Stomach (tissue), 9 donors: Measurements from ENCODE around the gene ADD2. TPM values are rescaled to one million over a fixed set of nuclear protein-coding genes. Genes with fewer than 3 reads are reported as not detected.

Source experiments
- DNase-seq, 2 donors: peaks; one replicate each; pipeline versions ENCODE4 v3.0.0 to v3.0.0-alpha.2; 2013 to 2019
- H3K27ac ChIP-seq, 5 donors: fragments of 200-600 bp in 4 of 5; sonication (generic) in 4 of 5; one replicate each; pipeline ENCODE4 v1.5.1; 2013 to 2019; ENCODE audit warnings: mild to moderate bottlenecking in 1 of 5, moderate library complexity in 1 of 5
- H3K27me3 ChIP-seq, 3 donors: fragments of 200-600 bp; sonication (generic); one replicate each; pipeline ENCODE4 v1.5.1; 2017 to 2019; ENCODE audit warnings: mixed run types in 1 of 3
- H3K36me3 ChIP-seq, 4 donors: fragments of 200-600 bp; sonication (generic); 1 replicate in 3 of 4; 2 replicates in 1 of 4; pipeline ENCODE4 v1.5.1; 2016 to 2019
- H3K4me1 ChIP-seq, 4 donors: fragments of 200-600 bp; sonication (generic); one replicate each; pipeline ENCODE4 v1.5.1; 2016 to 2019
- H3K4me3 ChIP-seq, 4 donors: fragments of 200-600 bp; sonication (generic) in 3 of 4; one replicate each; pipeline ENCODE4 v1.5.1; 2016 to 2019; ENCODE audit warnings: mild to moderate bottlenecking in 1 of 4
- H3K9me3 ChIP-seq, 4 donors: fragments of 200-600 bp; sonication (generic); one replicate each; pipeline ENCODE4 v1.5.1; 2016 to 2019
- CTCF ChIP-seq, 7 experiments: fragments of 450-650 bp in 4 of 7; fragments of 200-600 bp in 3 of 7; sonication (generic) in 3 of 7; IDR thresholded peaks; one replicate each; pipeline ENCODE4 v1.5.1; 2016 to 2019; ENCODE audit warnings: antibody characterized with exemption in 7 of 7, control low read depth in 2 of 7, mild to moderate bottlenecking in 1 of 7
- EP300 ChIP-seq: sonication (generic); formaldehyde crosslinking; IDR thresholded peaks from one replicate; pipeline ENCODE4 v1.6.1; 2017; ENCODE audit warnings: antibody characterized with exemption
- POLR2A ChIP-seq, 4 donors: fragments of 450-650 bp; IDR thresholded peaks; one replicate each; pipeline ENCODE4 v1.6.1; 2016; ENCODE audit warnings: antibody characterized with exemption in 4 of 4, control low read depth in 2 of 4, mild to moderate bottlenecking in 1 of 4, moderate library complexity in 1 of 4
- POLR2AphosphoS5 ChIP-seq, 3 donors: sonication (generic); formaldehyde crosslinking; IDR thresholded peaks; one replicate each; pipeline ENCODE4 v1.6.1; 2016; ENCODE audit warnings: antibody characterized with exemption in 3 of 3
- WGBS, 5 donors: extraction: QIAGEN DNeasy Blood & Tissue Kit in 3 of 5; methylation state at CpG; one replicate each; pipeline versions ENCODE4 v1.1.5 to v1.1.7; 2013 to 2018; 5-methylcytosine and 5-hydroxymethylcytosine counted together
- intact Hi-C: fragments of 100-400 bp; cut with DNase I; formaldehyde crosslinking; loops from one replicate; pipeline ENCODE4 v1.15.1; 2023; ENCODE audit warnings: low total_unique reads
- polyA plus RNA-seq, 3 donors: library from polyadenylated mRNA; stranded (reverse); fragments of 200-250 nt; gene quantifications; one replicate each; pipeline ENCODE4 v1.2.3, GENCODE V29; 2013
- total RNA-seq, 5 donors: library from RNA; depleted of rRNA; stranded (reverse); fragments of >200 nt; gene quantifications; one replicate each; pipeline versions ENCODE4 v1.1.0 to v1.2.3, GENCODE V29; 2014 to 2016
- donor health status: healthy with polysubstance abuse.
- donor health status: Bipolar disorder and iron deficiency.
- donor health status: healthy.

Gene ADD2
- total and polyA plus RNA-seq, 8 donors: 0.12 to 5.5 (median 1.5) TPM; not detected in 2

DNA sequence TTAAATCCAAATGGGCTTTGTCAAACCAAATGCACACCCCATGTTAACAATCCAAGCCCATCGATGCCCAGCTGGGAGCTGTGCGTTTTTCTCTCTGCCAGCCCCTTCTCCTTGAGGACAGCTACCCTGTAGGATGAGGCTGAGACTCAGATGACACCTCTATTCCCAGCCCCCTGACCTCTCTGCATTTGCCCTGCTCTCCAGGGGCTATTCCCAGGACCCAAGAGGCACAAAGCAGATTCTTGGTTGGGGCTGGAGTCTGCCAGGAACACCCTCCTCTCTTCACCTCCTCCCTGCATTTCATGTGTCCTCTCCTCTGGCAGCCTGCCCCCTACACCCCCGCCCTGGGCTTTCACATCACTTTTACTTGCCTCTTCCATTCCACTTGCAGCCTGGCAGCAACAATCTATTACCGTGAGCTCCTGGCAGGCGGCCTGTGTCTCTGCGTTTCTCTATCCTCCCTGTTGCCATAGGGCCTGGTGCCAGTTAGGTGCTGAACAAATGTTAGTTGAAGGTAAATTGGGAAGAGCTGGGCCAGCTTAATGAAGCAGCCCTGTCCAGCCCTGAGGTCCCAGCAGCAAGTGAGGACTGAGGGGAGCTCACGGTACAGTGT is 51.8 kb downstream of the ADD2 start:
- intact Hi-C loops: no loop called here
- TF ChIP-seq POLR2AphosphoS5 (IDR thresholded peaks at IDR 0.05) (no peak), EP300 (no peak), POLR2A (IDR thresholded peaks at IDR 0.05) (no peak)
- WGBS, 5 donors: 51 to 69% (median 59%) methylated on average over 7 of the region's 7 CpGs
- H3K4me1 ChIP-seq: no peaks in the 10 kb centered on the region
- no peak overlapping the region for H3K4me3 ChIP-seq
- no peaks in the 10 kb centered on the region for H3K27me3 ChIP-seq
- H3K36me3 ChIP-seq: no peaks in the 10 kb centered on the region
- DNase-seq: peak in 1 of 2 donors; percentile 48
- H3K9me3 ChIP-seq: no peaks in the 10 kb centered on the region
- H3K27ac ChIP-seq: no peak overlapping the region

GRCh38 chr2:70715071-70715985 is 52.7 kb downstream of the ADD2 start:
- no peak overlapping the region for H3K27ac ChIP-seq
- H3K9me3 ChIP-seq: no peaks in the 10 kb centered on the region
- no peak overlapping the region for H3K4me3 ChIP-seq
- intact Hi-C loops: no loop called here
- H3K4me1 ChIP-seq: no peaks in the 10 kb centered on the region
- TF ChIP-seq CTCF (IDR thresholded peaks at IDR 0.05) (no peak), POLR2A (IDR thresholded peaks at IDR 0.05) (no peak), POLR2AphosphoS5 (IDR thresholded peaks at IDR 0.05) (no peak), EP300 (no peak)
- H3K27me3 ChIP-seq: no peaks in the 10 kb centered on the region
- 71 to 86% (median 73%) methylated on average over 7 of the region's 7 CpGs for WGBS, 5 donors
- H3K36me3 ChIP-seq: no peaks in the 10 kb centered on the region
- DNase-seq: no peak

- Histone ChIP-seq H3K9me3 (no peaks in the 10 kb centered on the region), H3K27me3 (no peaks in the 10 kb centered on the region), H3K4me1 (no peaks in the 10 kb centered on the region), H3K27ac (no peak overlapping the region), H3K4me3 (no peak overlapping the region), H3K36me3 (no peaks in the 10 kb centered on the region)
- 81 to 89% (median 86%) methylated on average over 5 of the region's 5 CpGs for WGBS, 5 donors
- intact Hi-C loops: no loop called here
- DNase-seq: no peak
- TF ChIP-seq POLR2AphosphoS5 (IDR thresholded peaks at IDR 0.05) (no peak), EP300 (no peak), POLR2A (IDR thresholded peaks at IDR 0.05) (no peak), CTCF (IDR thresholded peaks at IDR 0.05) (no peak)
Measured at GRCh38 chr2:70714141-70714905, 53.7 kb downstream of the ADD2 start.

DNA sequence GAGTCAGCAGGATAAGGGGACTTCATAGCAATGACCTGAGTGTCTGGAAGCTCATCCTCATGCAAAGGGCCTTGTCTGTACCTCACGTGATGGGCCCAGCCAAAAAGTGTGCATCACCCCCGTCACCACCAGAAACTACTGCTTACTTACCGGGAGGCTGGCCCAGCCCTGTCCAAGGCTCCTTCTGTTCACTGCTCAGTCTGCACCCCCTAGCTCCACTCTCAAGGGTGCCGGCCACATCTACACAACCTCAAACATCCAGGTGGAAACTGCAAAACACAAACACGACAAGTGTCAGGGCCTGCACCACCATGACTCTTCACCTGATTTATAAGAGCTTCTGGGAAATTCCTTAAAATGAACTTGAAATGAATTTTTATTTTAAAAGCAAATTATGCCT is 55.1 kb downstream of the ADD2 start:
- WGBS, 5 donors: 89 to 97% (median 91%) methylated on average over 3 to 5 of the region's 5 CpGs
- intact Hi-C loops: no loop called here
- no peak for DNase-seq

More for the DNA sequence above, 55.1 kb downstream of the ADD2 start:
- no peak overlapping the region for H3K4me3 ChIP-seq
- H3K27me3 ChIP-seq: no peaks in the 10 kb centered on the region
- no peak overlapping the region for H3K27ac ChIP-seq
- no peaks in the 10 kb centered on the region for H3K4me1 ChIP-seq
- H3K36me3 ChIP-seq: no peaks in the 10 kb centered on the region
- H3K9me3 ChIP-seq: no peaks in the 10 kb centered on the region
- TF ChIP-seq EP300: no peak
- no peak for TF ChIP-seq POLR2A (IDR thresholded peaks at IDR 0.05)
- TF ChIP-seq CTCF (IDR thresholded peaks at IDR 0.05): no peak
- TF ChIP-seq POLR2AphosphoS5 (IDR thresholded peaks at IDR 0.05): no peak
